CD4-positive, alpha-beta T cell treated with Interleukin-2 at 100 ng/mL for 4 hours (primary cell): ENCODE data around the gene CDC42SE1.
A peak's percentile ranks its signal among the peaks of the same experiment; 100 is the strongest.

Experiments used
- DNase-seq: peaks from one replicate; pipeline ENCODE4 v3.0.0-alpha.2; 2020; ENCODE audit warnings: low spot score

CDC42SE1 gene

DNA sequence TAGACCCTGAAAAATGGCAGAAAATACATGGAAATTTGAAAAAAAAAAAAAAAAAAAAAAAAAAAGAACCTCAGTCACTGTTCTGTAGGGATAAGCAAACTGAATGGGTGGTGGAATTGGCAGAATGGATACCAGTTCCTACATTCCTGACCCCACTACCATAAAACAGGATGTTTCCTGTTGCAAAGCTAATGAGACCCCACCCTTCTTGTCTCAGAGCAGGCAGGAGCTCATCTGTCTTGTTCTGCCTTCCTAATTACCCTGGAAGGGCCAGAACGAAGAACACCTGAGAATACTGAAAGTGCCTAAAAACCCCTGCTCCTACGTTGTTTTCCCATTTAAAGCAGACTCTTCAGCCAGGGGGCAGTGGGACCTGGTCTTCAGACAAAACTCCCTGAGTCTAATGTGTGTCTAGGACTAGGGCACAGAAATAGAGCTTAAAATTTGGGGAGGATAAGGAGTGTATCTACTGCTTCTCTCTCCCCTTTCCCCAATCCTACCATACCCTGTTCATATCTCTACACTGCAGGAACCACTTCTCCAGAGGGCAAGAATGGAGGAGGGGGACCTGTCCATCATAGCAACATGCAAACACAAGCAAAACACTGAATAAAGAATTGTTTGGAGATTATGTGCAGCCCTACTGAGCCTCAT lies 7.9 kb downstream of the CDC42SE1 start:
- DNase-seq = no peak

DNA sequence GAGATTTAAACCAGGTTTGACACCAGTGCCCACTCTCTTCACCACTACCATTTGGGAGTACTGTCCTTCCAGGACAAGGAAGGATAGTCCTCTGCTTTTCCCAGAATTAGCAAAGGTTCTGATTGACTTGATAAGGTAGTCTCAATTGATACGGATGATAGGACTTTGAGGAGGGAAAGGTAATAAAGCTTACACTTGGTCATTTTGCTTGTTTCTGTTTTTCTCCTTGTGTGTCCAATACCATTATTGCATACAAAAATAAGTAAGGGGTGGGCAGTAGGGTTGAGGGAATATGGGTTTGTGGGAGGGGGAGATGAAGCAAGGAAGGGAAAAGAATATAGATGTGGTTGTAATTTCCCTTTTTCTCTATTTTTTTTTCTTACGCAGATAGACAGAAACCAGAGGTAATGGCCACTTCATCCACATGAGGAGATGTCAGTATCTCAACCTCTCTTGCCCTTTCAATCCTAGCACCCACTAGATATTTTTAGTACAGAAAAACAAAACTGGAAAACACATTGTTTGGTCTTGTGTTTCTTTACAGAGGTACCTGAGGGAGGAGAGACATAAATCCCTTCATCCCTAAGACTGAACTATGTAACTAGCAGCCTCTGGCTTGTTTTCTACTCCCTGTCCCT lies 9.3 kb downstream of the CDC42SE1 start:
- DNase-seq = no peak

DNA sequence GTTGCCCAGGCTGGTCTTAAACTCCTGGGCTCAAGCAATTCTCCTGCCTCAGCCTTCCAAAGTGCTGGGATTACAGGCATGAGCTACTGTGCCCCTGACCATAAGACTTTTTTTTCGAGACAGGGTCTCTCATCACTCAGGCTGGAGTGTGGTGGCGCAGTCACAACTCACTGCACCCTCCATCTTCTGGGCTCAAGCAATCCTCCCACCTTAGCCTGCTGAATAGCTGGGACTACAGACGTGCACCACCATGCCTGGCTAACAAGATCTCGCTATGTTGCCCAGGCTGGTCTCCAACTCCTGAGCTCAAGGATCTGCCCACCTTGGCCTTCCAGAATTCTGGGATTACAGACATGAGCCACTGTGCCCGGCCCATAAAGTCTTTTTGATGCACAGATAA lies 10.0 kb downstream of the CDC42SE1 start:
- DNase-seq = no peak

DNA sequence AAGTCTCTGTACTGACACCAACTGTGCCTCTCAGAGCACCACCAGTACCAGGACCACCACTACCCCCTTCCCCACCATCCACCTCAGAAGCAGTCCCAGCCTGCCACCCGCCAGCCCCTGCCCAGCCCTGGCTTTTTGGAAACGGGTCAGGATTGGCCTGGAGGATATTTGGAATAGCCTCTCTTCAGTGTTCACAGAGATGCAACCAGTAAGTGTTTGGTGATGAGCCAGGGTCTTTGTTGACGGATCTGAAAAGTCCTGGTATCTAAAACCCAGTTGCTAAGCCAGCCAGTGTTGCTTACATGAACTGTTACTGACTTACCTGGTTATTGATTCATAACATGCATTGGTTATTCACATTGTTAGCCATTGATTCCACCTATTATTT lies 10.8 kb downstream of the CDC42SE1 start:
- no peak for DNase-seq

DNA sequence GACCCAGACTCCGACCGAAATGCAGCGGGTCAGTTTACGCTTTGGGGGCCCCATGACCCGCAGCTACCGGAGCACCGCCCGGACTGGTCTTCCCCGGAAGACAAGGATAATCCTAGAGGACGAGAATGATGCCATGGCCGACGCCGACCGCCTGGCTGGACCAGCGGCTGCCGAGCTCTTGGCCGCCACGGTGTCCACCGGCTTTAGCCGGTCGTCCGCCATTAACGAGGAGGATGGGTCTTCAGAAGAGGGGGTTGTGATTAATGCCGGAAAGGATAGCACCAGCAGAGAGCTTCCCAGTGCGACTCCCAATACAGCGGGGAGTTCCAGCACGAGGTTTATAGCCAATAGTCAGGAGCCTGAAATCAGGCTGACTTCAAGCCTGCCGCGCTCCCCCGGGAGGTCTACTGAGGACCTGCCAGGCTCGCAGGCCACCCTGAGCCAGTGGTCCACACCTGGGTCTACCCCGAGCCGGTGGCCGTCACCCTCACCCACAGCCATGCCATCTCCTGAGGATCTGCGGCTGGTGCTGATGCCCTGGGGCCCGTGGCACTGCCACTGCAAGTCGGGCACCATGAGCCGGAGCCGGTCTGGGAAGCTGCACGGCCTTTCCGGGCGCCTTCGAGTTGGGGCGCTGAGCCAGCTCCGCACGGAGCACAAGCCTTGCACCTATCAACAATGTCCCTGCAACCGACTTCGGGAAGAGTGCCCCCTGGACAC lies 11.3 kb downstream of the CDC42SE1 start:
- DNase-seq = peak; percentile 65

DNA sequence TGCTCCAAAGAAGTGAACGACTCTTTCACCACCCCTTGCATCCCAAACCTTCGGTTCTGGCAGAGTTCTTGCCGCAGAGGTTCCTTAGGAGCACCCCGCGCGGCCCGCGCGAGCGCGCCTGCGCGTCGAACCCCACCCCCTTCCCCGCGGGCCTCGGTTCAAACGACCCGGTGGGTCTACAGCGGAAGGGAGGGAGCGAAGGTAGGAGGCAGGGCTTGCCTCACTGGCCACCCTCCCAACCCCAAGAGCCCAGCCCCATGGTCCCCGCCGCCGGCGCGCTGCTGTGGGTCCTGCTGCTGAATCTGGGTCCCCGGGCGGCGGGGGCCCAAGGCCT lies 11.9 kb downstream of the CDC42SE1 start, which contains the start of gene C1orf56:
Gene C1orf56 (plus strand): TSS at position 161 of the 334 bp plus-strand sequence. CDS start 97 bp downstream, at position 258.
- peak; percentile 60 for DNase-seq

DNA sequence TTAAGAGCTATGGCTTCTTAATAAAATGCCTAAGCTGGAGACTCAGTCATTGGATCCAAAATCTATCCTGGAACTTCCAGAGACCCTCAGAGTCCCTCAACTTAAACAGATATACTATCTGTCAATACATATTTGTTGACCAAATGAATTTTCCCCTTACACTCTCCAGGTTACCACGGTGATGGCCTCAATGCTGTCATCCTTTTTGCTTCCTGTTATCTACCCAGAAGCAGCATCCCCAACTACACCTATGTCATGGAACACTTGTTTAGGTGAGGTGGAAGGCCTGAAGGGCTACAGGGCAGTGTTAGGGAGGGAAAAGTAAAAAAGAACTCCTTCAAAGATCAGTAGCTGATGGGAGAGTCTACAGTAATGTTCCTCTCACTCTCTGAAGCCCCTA lies 16.3 kb downstream of the CDC42SE1 start:
- DNase-seq = peak; percentile 26

DNA sequence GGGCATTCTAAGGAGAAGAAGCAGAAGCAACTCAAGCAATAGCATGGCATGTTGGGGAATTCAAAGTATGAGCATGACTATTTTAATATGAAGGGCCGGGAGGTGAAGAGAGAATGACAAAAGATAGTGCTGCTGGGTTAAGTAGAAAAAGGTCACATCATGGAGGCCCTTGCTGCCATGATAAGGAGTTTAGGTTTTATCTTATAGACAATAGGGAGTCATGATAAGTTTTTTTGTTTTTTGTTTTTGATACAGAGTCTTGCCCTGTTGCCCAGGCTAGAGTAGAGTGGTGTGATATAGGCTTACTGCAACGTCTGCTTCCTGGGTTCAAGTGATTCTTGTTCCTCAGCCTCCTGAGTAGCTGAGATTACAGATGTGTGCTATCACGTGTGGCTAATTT lies 19.9 kb downstream of the CDC42SE1 start:
- DNase-seq = no peak

DNA sequence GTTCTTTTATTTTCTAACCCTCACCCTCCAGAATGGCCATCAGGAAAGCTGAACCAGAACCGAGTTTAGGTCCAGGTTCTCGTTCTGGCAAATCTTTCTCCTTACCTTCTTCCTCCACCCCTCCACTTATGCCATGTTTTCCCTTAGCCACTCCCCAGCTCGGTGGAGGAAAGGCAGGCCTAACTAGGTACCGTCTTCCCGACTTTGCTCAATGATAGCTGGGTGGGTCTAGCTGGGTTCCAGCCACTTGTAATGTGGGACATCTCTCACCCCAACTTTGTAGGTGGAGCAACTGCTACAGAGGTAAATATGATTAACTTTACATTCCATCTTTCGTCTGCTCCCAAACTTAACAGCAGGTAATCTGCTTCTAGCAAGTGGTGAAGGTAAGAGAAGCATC lies 22.4 kb downstream of the CDC42SE1 start:
- DNase-seq = no peak

DNA sequence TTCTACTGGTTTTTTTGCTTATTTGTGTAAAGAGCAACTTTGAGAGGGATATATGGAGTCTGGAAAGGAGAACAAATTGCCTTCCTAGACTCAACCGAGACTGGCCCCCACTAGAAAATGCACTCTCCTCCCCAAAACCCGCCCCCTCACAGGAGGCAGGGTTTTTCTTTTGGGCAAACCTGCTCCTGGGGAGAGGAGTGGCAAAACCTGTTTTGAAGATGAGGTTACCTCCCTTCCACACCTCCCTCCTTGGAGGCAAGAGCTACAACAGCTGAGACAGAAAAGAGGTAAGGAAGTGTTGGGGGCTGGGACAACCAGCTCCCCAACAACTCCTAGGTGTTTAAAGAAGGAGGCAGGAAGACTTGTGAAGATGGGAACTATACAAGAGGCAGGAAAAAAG lies 23.1 kb downstream of the CDC42SE1 start, which contains the start of gene BNIPL:
Gene BNIPL (plus strand): TSS at position 231 of the 400 bp plus-strand sequence. CDS start 140 bp downstream, at position 371.
- DNase-seq = no peak

DNA sequence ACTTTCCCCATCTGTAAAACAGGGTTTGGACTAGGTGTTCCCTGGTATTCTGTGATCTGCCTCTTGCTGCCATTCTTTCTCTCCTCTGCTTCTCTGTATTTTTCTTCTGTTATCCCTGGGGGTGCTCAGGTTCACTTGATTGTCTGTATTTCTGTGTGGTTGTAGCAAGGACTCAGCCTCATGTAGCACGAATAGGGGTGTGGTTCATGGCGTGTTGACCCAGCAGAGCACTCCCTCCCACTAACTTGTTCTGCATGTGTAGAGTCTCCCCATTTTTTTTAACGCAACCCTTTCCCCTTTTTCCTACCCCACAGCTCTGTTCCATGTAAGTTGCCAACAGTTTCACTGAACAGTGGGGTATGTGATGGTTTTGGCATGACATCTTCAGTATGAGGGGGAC lies 24.3 kb downstream of the CDC42SE1 start:
- DNase-seq = no peak

DNA sequence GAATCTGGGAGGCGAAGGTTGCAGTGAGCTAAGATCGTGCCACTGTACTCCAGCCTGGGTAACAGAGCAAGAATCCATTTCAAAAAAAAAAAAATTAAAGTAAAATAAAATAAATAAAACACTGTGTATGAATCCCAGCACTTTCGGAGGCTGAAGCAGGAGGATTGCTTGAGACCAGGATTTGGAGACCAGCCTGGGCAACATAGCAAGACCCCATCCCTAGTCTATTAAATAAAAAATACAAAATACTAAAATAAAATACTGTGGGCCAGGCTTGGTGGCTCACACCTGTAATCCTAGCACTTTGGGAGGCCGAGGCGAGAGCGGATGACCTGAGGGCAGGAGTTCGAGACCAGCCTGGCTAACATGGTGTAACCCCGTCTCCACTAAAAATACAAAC lies 27.3 kb downstream of the CDC42SE1 start:
- no peak for DNase-seq

DNA sequence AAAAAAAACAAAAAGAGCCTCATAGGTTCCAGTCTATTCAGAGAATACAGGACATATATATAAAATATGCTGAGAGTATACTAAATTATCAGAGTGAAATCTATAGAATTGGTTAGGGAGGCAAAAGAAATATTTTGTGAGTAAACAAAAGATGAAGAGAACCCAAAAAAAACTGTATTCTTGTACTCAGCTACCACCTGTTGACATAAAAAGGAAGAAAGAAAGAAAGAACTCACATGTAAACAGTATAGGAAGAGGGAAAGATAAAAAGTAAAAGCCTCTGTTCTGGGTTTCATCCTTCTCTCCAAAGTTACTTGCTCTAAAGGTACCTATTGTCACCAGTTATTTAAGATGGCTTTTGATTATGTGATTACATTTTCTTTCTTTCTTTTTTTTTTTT lies 33.0 kb downstream of the CDC42SE1 start:
- DNase-seq = no peak

DNA sequence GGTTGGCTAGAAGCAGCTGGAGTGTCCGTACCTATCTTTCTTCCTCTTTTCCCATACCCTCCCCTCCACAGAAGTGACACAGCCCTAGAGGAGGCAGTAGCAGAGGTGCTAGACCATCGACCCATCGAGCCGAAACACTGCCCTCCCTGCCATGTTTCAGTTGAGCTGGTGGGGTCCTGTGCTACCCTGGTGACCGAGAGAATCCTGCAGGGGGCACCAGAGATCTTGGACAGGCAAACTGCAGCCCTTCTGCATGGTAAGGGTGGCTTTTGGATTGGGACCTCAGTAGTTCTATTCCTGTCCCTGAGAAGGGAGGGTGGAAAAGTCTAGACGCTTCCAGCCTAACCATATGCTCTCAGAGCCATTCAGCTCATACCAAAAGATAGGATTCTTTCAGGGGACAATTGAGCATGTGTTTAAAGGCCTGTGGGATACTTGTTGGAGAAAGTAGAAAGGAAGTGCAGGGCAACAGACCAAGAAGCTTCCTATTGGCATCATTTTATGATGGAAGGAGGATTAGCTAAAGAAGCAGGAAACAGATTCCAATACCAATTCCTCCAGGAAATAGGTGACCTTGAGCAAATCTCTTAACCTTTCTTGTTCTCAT lies 34.8 kb downstream of the CDC42SE1 start:
- DNase-seq = peak; percentile 91

DNA sequence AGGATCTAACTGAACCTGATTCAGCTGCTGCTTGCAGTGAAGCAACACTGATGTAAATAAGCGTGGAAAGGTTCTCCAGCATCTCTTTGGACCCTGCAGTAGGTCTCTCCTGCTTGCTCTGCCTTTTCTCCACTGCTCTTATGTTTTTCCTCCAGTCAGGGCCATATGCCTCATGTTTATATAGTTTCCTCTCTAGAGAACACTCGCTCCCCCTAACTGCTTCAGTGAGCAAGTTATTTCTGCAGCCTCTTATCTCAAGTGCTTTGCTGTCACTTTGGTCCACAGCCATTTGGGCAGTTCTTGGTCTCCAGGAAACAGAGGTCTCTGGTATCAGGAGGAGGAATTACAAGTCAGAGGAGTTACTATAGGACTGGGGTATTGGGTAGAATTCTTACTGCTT lies 45.9 kb downstream of the CDC42SE1 start:
- no peak for DNase-seq

DNA sequence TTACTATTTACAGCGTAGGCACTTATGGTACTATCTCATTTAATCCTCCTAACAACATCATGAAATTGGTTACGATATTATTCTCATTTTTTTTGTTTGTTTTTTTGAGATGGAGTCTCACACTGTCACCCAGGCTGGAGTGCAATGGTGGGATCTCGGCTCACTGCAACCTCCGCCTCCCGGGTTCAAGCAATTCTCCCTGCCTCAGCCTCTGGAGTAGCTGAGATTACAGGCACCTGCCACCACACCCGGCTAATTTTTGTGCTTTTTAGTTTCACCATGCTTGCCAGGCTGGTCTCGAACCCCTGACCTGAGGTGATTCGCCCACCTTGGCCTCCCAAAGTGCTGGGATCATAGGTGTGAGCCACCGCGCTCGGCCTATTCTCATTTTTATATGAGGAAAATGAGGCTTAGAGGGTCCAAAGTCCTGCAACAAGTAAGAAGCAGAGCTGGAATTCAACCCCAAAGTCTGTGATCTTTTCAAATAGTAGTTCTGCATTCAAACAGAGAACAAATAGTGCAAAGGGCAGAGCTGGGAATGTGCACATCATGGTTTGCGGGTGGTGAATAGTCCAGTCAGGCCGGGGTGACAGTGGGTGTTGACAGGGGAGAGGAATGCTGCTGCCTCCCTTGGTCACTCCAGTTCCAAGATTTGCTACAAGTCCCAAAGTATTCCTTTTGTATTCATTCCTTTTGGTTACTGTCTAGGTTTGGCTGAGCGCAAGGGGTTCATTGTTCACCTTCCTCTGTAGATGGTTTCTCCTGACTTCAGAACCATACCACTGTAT lies 46.5 kb downstream of the CDC42SE1 start:
- no peak for DNase-seq

DNA sequence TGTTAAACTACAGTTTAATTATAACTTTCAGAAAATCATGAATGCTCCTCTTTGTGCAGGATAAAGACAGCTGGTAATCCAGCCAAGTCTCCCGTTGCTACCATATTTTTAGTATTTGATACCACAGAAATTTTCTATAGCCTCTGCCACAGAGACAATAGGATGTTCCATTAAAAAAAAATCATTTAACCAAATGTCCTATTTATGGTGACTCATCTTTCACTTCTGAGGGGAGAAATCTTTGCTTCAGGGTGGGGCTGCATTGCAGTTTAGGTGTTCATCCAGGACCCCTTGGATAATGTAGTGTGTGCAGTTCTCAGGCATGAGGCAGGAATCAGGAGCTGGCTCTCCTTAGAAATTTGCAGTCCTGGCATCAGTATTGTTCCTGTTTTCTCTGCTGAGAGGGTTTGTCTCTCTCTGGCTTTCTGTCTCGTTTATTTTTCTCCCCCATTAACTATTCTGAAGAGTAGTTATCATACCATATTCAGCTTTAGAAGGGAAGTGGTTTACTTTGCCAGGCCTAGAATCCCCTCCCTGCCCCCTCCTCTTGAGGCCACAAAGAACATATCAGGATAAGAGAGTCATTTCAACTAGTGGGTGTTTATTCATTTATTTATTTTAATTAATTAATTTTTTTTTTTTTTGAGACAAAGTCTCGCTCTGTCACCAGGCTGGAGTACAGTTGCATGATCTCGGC lies 48.1 kb downstream of the CDC42SE1 start:
- no peak for DNase-seq

DNA sequence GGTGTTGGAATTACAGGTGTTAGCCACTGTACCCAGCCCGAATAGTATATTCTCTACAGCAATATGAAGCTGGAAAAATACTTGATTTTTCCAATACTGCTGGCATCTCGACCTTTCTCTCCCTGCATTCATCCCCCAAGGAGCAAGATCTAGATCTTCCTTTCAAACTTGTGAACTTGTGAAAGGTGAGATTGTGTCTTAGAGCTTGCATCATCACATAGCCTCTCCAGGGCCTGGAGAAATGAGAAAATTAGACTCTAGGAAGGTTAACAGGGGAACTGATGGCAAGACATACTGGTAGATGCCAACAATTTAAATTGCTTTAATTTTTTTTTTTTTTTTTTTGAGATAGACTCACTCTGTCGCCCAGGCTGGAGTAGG lies 49.1 kb downstream of the CDC42SE1 start:
- DNase-seq = no peak

DNA sequence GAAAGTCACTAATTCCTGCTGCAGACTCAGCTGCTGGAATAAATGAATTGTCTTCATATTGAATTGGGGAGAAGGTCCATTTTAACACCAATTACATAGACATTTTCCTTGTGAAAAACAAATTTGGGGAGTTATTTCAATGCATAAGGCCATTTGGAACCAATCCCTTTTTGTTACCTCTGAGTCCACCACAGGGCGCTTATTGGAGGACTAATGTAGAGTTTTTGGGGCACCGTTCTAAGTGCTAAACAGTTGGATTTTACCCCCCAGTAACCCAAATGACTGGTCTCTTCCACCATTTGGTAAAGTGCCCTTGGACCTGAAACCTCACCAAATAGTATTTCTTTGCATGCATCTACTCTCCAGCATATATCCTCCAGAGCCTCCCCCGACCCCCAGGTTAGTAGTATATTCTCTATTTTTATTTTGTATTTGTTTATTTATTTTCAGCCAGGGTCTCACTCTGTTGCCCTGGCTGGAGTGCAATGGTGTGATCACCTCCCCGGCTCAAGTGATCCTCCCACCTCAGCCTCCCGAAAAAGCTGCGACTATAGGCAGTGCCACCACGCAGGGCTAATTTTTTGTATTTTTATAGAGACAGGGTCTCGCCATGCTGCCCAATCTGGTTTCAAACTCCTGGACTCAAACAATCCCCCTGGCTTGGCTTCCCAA lies 49.6 kb downstream of the CDC42SE1 start:
- no peak for DNase-seq

DNA sequence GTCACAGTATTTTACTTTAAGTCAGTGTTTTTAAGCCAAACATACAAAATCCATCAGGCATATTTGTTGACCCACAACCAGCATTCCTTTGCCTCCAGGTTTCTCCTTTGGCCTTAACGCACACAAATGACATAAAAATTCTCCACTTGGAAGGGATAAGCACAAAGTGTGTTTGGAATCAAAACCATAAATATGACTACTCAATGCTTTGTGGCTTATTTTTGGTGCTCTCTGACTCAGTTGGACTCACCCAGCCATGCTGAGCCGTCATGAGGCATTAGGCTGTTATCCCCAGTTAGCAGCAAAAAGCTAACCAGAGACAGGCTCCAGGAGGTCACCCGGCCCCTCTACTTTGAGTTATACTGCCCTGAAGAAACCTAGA lies 50.2 kb downstream of the CDC42SE1 start:
- DNase-seq = no peak
